CD8-positive, alpha-beta memory T cell (primary cell): ENCODE data around the gene NKIRAS2. TPM values are rescaled to one million over a fixed set of nuclear protein-coding genes. Genes with fewer than 3 reads are reported as not detected.

Experiments
- CTCF ChIA-PET: fragments of 350-600 bp; sonication (Branson Sonifier 250); formaldehyde crosslinking; loops from one replicate; lab custom pipeline; 2021; ENCODE audit warnings: antibody characterized with exemption; lab: Charles Lee
- POLR2A ChIA-PET: fragments of 350-600 bp; sonication (Branson Sonifier 250); formaldehyde crosslinking; loops from one replicate; lab custom pipeline; 2021; ENCODE audit warnings: antibody characterized with exemption; lab: Charles Lee
- DNase-seq, 5 donors: peaks; one replicate each; pipeline versions ENCODE4 v3.0.0 to v3.0.0-alpha.2; 2020 to 2022; ENCODE audit warnings: mixed read lengths in 1 of 5
- H3K27ac ChIP-seq: one replicate; pipeline ENCODE4 v1.7.0; 2013; ENCODE audit warnings: low read depth, mild to moderate bottlenecking, low read length, moderate library complexity
- H3K27me3 ChIP-seq: 2 replicates; pipeline ENCODE4 v1.7.0; 2013; ENCODE audit warnings: low read length, mild to moderate bottlenecking; ENCODE audit not compliant: insufficient read depth, poor library complexity, severe bottlenecking
- H3K36me3 ChIP-seq: 2 replicates; pipeline ENCODE4 v1.7.0; 2013; ENCODE audit warnings: mild to moderate bottlenecking, low read length, moderate library complexity; ENCODE audit not compliant: insufficient read depth
- H3K4me1 ChIP-seq: 2 replicates; pipeline ENCODE4 v1.7.0; 2013; ENCODE audit warnings: mild to moderate bottlenecking, low read length, moderate library complexity; ENCODE audit not compliant: insufficient read depth
- H3K4me3 ChIP-seq: 2 replicates; pipeline ENCODE4 v1.7.0; 2013; ENCODE audit warnings: mild to moderate bottlenecking, low read length
- H3K9me3 ChIP-seq: 2 replicates; pipeline ENCODE4 v1.7.0; 2013; ENCODE audit warnings: mild to moderate bottlenecking, low read length
- H3K27ac Mint-ChIP-seq, 8 donors: one replicate each; pipeline ENCODE4 v1.8.0; 2020 to 2021; ENCODE audit warnings: mixed read lengths in 8 of 8, mild to moderate bottlenecking in 6 of 8, inconsistent platforms in 3 of 8, moderate library complexity in 3 of 8
- H3K27me3 Mint-ChIP-seq, 2 donors: one replicate each; pipeline ENCODE4 v1.8.0; 2020 to 2021; ENCODE audit warnings: mixed read lengths in 2 of 2, mild to moderate bottlenecking in 1 of 2, moderate library complexity in 1 of 2
- H3K36me3 Mint-ChIP-seq, 3 donors: one replicate each; pipeline ENCODE4 v1.8.0; 2020 to 2021; ENCODE audit warnings: mixed read lengths in 3 of 3, inconsistent platforms in 1 of 3, mild to moderate bottlenecking in 1 of 3
- H3K4me1 Mint-ChIP-seq, 3 donors: one replicate each; pipeline ENCODE4 v1.8.0; 2020 to 2021; ENCODE audit warnings: mixed read lengths in 3 of 3, inconsistent platforms in 1 of 3, mild to moderate bottlenecking in 1 of 3
- H3K4me3 Mint-ChIP-seq, 7 donors: one replicate each; pipeline ENCODE4 v1.8.0; 2020 to 2021; ENCODE audit warnings: mixed read lengths in 7 of 7, mild to moderate bottlenecking in 6 of 7, moderate library complexity in 4 of 7, inconsistent platforms in 2 of 7
- H3K9me3 Mint-ChIP-seq, 5 donors: one replicate each; pipeline ENCODE4 v1.8.0; 2020 to 2022; ENCODE audit warnings: mixed read lengths in 5 of 5, mild to moderate bottlenecking in 3 of 5, moderate library complexity in 2 of 5, inconsistent platforms in 1 of 5
- polyA plus RNA-seq: library from polyadenylated mRNA; unstranded; fragments of 300-500 nt; fragmentation: Illumina TruSeq; gene quantifications from one replicate; pipeline ENCODE4 v1.2.3, GENCODE V29; 2021
- total RNA-seq, 2 experiments: library from RNA; stranded (reverse); gene quantifications; one replicate each; pipeline ENCODE4 v1.2.3, GENCODE V29; 2021

The NKIRAS2 gene
- total and polyA plus RNA-seq, 3 experiments from 2014 or later = 29.4 to 33.5 (median 31.3) TPM

DNA sequence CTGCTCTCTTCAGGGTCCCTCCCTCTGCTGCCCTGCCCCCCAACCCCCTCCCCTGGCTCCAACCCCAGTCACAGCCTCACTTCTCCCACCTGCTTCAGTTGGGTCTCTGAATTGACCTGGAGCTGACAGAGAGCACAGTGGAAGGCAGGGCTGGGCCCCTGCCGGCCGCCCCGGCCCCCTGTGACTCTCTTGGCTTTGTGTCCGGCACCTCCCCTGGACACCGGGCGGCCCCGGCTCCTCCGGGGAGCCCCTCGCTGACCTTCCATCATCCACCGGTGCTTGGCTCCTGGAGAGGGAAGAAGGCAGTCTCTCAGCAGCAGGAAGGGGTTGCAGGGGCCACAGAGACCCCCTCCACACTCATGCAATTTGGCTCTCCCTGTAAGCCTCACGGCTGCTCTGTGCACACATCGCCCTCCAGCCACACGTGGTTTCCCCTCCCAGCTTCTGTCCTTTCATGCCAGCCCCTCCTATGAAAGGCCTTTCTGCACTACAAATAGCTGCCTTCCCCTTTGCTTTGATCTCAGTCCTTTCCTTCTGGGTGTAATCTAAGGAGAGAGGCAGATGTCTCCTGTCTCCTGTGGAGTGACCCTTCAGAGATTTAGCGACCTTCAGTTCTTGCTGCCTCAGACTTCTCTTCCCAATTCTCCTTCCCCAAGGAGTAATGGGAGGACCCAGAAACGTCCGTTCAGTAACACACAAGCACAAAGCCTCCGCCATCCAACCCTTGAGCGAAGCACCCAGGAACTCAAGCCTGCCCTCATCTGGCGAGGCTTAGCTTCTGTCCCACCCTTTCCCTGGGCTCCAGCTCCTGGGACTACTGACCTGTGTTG lies 8.3 kb downstream of the NKIRAS2 start:
- no peak for DNase-seq
- H3K27me3 ChIP-seq = no peaks in the 10 kb centered on the region
- H3K4me3 ChIP-seq = no peak overlapping the region
- peaks cover 6% of the 10 kb centered on the region for H3K4me1 ChIP-seq
- no peak overlapping the region for H3K4me3 Mint-ChIP-seq
- H3K27ac ChIP-seq = no peak overlapping the region
- H3K36me3 ChIP-seq = peaks cover 10% of the 10 kb centered on the region
- peaks cover 0 to 16% (median 3%) of the 10 kb centered on the region in 3 donors for H3K36me3 Mint-ChIP-seq
- no peaks in the 10 kb centered on the region for H3K9me3 ChIP-seq
- H3K27me3 Mint-ChIP-seq = peaks cover 0 to 12% of the 10 kb centered on the region in 2 donors
- H3K4me1 Mint-ChIP-seq = peaks cover 3 to 5% (median 5%) of the 10 kb centered on the region in 3 donors
- no peaks in the 10 kb centered on the region for H3K9me3 Mint-ChIP-seq
- no peak overlapping the region for H3K27ac Mint-ChIP-seq
- CTCF ChIA-PET = interaction anchor here (0.7 to 10.4 kb wide), 4 partner anchors 10 to 88 kb away, joined by 3 to 109 read pairs (median 3); partner anchors contain the start of genes DHX58 and KAT2A
- POLR2A ChIA-PET = no interaction called here

DNA sequence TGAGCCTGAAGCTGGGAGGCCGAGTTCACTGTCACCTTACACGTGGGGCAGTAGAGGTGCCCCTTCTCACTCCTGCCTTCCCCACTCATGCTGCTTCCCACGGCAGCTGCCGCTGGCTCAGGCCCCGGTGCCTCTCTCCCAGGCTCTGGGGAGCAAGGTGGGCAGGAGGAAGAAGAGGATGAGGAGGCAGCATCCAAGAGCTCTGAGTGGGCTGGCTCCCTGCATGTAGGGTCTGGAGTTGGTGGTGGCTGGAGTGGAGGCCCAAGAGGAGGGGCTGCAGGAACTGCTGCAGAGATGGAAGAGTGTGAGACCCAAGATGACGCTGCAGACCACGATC lies 8.9 kb downstream of the NKIRAS2 start:
- H3K36me3 Mint-ChIP-seq = peaks cover 0 to 10% (median 3%) of the 10 kb centered on the region in 3 donors
- no peaks in the 10 kb centered on the region for H3K27me3 ChIP-seq
- peaks cover under 1 to 14% of the 10 kb centered on the region in 2 donors for H3K27me3 Mint-ChIP-seq
- H3K27ac Mint-ChIP-seq = no peak overlapping the region
- H3K9me3 Mint-ChIP-seq = no peaks in the 10 kb centered on the region
- no peaks in the 10 kb centered on the region for H3K9me3 ChIP-seq
- peaks cover 7% of the 10 kb centered on the region for H3K4me1 ChIP-seq
- H3K4me3 Mint-ChIP-seq = no peak overlapping the region
- CTCF ChIA-PET = interaction anchor here (0.7 to 10.4 kb wide), 3 partner anchors 11 to 88 kb away, joined by 3 to 109 read pairs (median 3); partner anchors contain the start of genes DHX58 and KAT2A
- H3K4me3 ChIP-seq = no peak overlapping the region
- POLR2A ChIA-PET = no interaction called here
- peaks cover 4 to 5% (median 5%) of the 10 kb centered on the region in 3 donors for H3K4me1 Mint-ChIP-seq
- peaks cover 4% of the 10 kb centered on the region for H3K36me3 ChIP-seq
- DNase-seq = no peak
- H3K27ac ChIP-seq = no peak overlapping the region

DNA sequence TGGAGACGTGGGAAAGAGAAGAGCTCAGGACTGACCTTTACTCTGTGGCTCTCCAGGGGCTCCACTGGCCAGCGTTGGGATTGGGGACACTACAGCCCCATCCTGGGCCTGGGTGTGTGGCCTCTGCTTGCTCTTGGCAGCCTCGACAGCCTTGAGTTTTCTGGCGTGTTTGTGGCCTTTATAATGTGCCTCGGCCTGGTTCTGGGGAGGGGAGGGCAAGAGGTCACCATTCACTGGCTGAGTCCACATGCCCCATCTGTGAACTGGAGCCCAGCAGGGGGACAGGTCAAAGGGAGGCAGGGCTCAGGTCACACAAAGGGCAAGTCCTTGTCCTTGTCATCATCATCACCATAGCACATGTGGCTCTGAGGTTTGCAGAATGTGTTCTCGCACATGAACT lies 11.7 kb downstream of the NKIRAS2 start:
- H3K27ac Mint-ChIP-seq = no peak overlapping the region
- peaks cover 0 to 3% (median 0%) of the 10 kb centered on the region in 3 donors for H3K4me1 Mint-ChIP-seq
- CTCF ChIA-PET = interaction anchor here (1.0 to 10.4 kb wide), 3 partner anchors 14 to 85 kb away, joined by 3 to 109 read pairs (median 3); partner anchors contain the start of genes DHX58, DNAJC7 and KAT2A
- H3K36me3 Mint-ChIP-seq = no peaks in the 10 kb centered on the region
- Histone ChIP-seq H3K27ac (no peak overlapping the region), H3K27me3 (no peaks in the 10 kb centered on the region), H3K36me3 (no peaks in the 10 kb centered on the region), H3K9me3 (no peaks in the 10 kb centered on the region), H3K4me3 (no peak overlapping the region), H3K4me1 (peaks cover 5% of the 10 kb centered on the region)
- H3K4me3 Mint-ChIP-seq = no peak overlapping the region
- H3K9me3 Mint-ChIP-seq = no peaks in the 10 kb centered on the region
- POLR2A ChIA-PET = no interaction called here
- peaks cover 3 to 19% of the 10 kb centered on the region in 2 donors for H3K27me3 Mint-ChIP-seq
- no peak for DNase-seq

DNA sequence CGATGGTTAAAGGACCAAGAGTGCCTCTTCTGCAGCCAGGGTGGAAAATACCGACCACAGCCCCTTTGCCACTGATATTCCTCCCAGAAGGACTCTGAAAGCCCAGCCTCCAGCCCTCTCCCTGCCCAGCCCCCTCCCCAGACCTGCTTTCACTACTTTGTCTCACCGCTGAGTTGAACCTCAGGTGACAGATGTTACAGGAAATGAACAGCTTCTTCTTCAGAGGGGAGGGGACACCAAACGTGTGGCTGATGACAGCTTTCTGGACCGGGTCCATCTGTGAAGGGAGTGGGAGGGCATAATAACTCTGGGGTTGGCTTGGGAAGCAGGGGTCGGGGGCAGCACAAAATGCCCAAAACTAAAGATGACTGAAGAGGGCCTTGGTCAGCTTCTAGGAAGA lies 14.2 kb downstream of the NKIRAS2 start:
- peaks cover 0 to 1% (median 0%) of the 10 kb centered on the region in 3 donors for H3K36me3 Mint-ChIP-seq
- Histone ChIP-seq H3K27ac (no peak overlapping the region), H3K4me3 (no peak overlapping the region), H3K36me3 (no peaks in the 10 kb centered on the region), H3K9me3 (no peaks in the 10 kb centered on the region), H3K27me3 (no peaks in the 10 kb centered on the region), H3K4me1 (peaks cover 5% of the 10 kb centered on the region)
- ChIA-PET CTCF (no interaction called here), POLR2A (no interaction called here)
- peak overlapping the region in 1 of 8 donors; percentile 81 for H3K27ac Mint-ChIP-seq
- peaks cover 9 to 25% of the 10 kb centered on the region in 2 donors for H3K27me3 Mint-ChIP-seq
- H3K9me3 Mint-ChIP-seq = no peaks in the 10 kb centered on the region
- peak overlapping the region in 1 of 7 donors; percentile 37 for H3K4me3 Mint-ChIP-seq
- no peak for DNase-seq
- H3K4me1 Mint-ChIP-seq = peaks cover 0 to 3% (median 0%) of the 10 kb centered on the region in 3 donors

DNA sequence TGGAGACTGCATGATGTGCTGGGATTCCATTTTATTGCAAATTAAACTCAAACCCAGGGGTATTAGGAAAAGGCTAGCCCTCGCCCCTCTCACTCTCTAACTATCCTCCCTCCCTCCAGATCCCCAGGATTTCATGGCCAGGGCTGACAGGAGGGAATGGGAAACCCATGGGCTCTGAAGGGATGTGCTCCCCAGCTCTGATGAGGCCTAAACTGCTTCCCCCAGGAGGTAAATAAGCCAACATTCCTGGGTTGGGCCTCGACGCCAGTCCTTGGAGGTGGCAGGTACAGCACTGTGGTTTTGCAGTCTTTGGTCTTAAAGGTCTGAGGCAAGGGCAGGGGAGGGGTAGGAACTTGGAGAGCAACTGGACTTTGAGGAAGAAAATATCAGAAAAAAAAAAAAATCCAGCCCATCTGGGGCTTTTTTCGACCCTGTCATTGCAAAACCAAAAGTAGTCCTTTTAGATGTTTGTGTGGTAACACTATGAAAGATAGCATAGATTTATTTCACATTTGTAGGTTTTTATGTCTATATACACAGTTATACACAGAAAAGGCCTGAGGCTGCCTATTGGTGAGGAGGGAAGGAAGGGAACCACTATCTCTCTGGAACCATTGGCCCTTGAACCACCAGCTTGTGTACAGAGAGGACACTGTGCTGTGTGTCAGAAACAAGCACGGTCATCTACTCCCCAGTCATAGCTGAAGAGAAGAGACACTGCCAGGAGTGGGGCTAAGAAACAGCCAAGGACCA lies 18.5 kb downstream of the NKIRAS2 start:
- peaks cover 0 to 3% (median 0%) of the 10 kb centered on the region in 3 donors for H3K4me1 Mint-ChIP-seq
- Histone ChIP-seq H3K27ac (no peak overlapping the region), H3K9me3 (no peaks in the 10 kb centered on the region), H3K4me3 (no peak overlapping the region), H3K4me1 (peaks cover 5% of the 10 kb centered on the region), H3K36me3 (no peaks in the 10 kb centered on the region), H3K27me3 (no peaks in the 10 kb centered on the region)
- CTCF ChIA-PET = no interaction called here
- H3K27me3 Mint-ChIP-seq = peaks cover 11 to 17% of the 10 kb centered on the region in 2 donors
- no peaks in the 10 kb centered on the region for H3K9me3 Mint-ChIP-seq
- POLR2A ChIA-PET = no interaction called here
- peaks cover 0 to 1% (median 0%) of the 10 kb centered on the region in 3 donors for H3K36me3 Mint-ChIP-seq
- peak overlapping the region in 1 of 8 donors; percentile 43 for H3K27ac Mint-ChIP-seq
- DNase-seq = no peak
- H3K4me3 Mint-ChIP-seq = no peak overlapping the region

DNA sequence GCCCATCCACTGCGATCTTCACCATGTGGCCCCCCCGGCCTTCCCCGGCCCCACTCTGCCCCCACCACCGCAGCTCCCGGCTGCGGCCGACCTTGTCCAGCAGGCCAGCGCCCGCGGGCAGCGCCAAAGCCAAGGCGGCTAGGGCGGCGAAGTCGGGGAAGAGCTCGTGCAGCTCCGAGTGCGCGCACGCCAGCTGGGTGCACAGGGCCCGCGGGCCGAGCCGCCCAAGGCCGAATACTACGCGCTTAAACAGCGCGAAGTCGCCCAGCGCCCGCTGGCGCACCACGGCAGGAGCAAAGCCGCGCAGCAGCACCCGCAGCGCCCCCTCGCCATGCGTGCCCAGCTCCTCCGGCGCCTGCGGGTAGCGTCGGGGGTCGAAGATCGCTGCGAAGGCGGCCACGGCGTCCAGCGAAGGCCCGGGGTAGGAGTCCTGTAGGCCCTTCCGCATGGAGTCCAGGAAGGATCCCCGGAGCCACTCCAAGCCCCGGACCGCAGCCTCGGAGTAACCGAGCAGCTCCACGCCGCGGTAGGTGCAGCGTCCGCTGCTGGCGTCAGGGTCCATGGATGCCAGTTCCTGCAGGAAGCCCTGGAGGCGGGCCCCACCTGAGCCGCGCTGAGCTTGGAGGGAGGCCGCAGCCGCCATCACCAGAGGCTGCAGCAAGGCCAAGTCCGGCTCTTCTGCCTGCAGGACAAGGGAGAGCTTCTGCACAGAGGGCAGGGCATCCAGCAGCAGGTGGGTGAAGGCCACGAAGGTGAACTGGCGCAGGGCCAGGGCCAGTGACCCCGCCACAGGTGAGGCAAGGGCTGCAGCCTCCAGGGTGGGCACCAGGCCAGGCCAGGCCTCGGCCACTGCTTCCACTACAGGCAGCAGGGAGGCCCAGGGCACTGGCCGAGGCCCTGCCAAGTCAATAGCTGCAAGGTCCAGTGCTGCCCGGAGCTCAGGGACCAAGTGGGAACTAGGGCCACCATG lies 20.2 kb downstream of the NKIRAS2 start:
- no peak overlapping the region for H3K4me3 ChIP-seq
- POLR2A ChIA-PET = interaction anchor here (1.1 kb wide), 1 partner anchor 9 kb away, joined by 3 read pairs; no protein-coding TSS in a partner anchor
- no peak for DNase-seq

DNA sequence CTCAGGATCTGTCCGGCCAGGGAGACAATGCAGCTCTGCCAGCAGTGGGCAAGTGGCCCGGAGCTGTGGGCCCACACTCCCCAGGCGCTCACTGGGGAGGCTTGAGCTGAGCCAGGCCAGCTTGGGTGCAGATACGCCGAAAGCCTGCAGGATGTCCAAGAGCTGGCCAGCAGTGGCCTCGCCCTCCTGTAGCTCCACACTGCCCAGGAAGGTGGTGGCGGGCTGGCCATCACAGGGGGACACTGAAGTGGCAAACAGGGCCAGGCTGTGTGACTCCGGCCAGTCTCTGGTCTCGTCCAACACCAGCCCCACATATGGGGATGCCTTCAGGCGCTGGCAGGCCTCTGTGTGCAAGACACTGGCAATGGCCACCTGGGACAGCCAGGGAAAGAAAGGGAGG lies 20.9 kb downstream of the NKIRAS2 start:
- DNase-seq = no peak
- ChIA-PET POLR2A (interaction anchor here (1.1 kb wide), 1 partner anchor 9 kb away, joined by 3 read pairs; no protein-coding TSS in a partner anchor), CTCF (interaction anchor here (1.1 to 1.2 kb wide), 2 partner anchors 10 to 21 kb away, joined by 3 to 4 read pairs; partner anchors contain the start of gene NKIRAS2)
- Histone ChIP-seq H3K4me3 (no peak overlapping the region), H3K36me3 (no peaks in the 10 kb centered on the region), H3K27me3 (no peaks in the 10 kb centered on the region), H3K9me3 (no peaks in the 10 kb centered on the region), H3K4me1 (no peaks in the 10 kb centered on the region), H3K27ac (no peak overlapping the region)
- no peaks in the 10 kb centered on the region for H3K4me1 Mint-ChIP-seq
- H3K36me3 Mint-ChIP-seq = peaks cover 0 to 1% (median 0%) of the 10 kb centered on the region in 3 donors
- H3K27me3 Mint-ChIP-seq = peaks cover 8 to 10% of the 10 kb centered on the region in 2 donors
- no peak overlapping the region for H3K27ac Mint-ChIP-seq
- H3K4me3 Mint-ChIP-seq = no peak overlapping the region
- no peaks in the 10 kb centered on the region for H3K9me3 Mint-ChIP-seq

More for the DNA sequence above, 20.2 kb downstream of the NKIRAS2 start:
- CTCF ChIA-PET = interaction anchor here (1.1 to 1.3 kb wide), 2 partner anchors 14 to 20 kb away, joined by 3 read pairs; partner anchors contain the start of gene NKIRAS2
- Mint-ChIP-seq H3K36me3 (peaks cover 0 to 1% (median 0%) of the 10 kb centered on the region in 3 donors), H3K27ac (no peak overlapping the region), H3K27me3 (peaks cover 8 to 10% of the 10 kb centered on the region in 2 donors), H3K4me1 (no peaks in the 10 kb centered on the region), H3K9me3 (no peaks in the 10 kb centered on the region), H3K4me3 (no peak overlapping the region)
- H3K27ac ChIP-seq = no peak overlapping the region
- H3K4me1 ChIP-seq = no peaks in the 10 kb centered on the region
- H3K9me3 ChIP-seq = no peaks in the 10 kb centered on the region
- H3K27me3 ChIP-seq = no peaks in the 10 kb centered on the region
- no peaks in the 10 kb centered on the region for H3K36me3 ChIP-seq
